HG03066 (cell line): ENCODE data around the gene PXDN.
"Not testable (repeated sequence)": the region's sequence is repeated elsewhere in the genome, so short reads cannot be mapped to it uniquely, and the experiment has no call there.

Experiments used
- ATAC-seq: cut with Tn5 transposase; IDR thresholded peaks from one replicate; pipeline ENCODE4 v1.9.1; 2021; ENCODE audit warnings: low read depth; ENCODE audit not compliant: unreplicated experiment

Gene PXDN

DNA sequence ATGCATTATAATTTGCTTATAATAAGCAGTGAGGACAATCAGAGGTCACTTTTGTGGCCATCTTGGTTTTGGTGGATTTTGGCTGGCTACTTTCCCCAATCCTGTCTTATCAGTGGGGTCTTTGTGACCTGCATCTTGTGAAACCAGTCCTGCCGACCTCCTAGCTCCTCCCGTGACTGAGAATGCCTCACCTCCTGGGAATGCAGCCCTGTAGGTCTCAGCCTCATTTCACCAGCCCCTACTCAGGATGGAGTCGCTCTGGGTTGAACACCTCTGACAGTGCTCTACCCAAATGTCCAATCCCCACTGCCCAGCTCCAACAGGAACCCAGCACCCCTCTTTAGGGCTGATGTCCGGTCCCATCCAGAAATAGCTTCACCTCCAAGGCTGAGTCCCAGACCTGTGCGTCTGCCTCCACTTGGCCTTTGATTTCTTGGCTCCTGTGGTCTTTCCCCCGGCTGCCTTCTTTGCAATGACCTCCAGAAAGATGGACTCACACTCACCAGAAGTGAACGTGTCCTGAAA lies 31.3 kb upstream of the PXDN start:
- ATAC-seq = no peak

DNA sequence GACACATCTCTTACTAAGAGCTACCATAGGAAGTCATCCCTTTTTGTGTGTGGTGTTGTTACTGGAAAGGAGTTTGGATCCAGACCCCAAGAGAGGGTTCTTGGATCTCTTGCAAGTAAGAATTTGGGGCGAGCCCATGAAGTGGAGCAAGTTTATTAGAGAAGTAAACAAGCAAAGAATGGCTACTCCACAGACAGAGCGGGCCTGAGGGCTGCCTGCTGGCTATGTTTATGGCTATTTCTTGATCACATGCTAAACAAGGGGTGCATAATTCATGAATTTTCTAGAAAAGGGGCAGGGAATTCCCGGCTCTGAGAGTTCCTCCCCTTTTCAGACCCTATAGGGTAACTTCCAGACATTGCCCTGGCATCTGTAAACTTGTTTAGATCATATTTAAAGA lies 30.6 kb upstream of the PXDN start:
- no peak for ATAC-seq

DNA sequence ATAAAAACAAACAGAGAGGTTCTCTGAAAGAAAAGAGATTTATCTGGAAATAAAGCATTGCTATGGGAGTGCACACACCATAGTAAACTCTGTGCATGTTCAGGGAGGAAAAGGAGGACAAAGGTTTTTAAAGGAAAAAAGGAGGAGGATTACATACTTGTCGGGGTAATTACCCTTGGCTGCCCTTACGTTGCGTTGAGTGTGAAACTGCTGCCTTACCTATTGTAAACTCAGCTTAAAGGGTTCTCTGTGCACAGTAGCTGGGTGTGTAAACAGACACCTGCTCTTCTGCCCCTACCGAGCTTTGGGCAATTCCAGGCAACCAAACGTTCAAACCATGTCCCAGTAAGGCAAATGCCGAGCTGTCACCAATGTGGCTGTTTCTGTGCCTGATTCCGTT lies 29.6 kb upstream of the PXDN start:
- no peak for ATAC-seq

DNA sequence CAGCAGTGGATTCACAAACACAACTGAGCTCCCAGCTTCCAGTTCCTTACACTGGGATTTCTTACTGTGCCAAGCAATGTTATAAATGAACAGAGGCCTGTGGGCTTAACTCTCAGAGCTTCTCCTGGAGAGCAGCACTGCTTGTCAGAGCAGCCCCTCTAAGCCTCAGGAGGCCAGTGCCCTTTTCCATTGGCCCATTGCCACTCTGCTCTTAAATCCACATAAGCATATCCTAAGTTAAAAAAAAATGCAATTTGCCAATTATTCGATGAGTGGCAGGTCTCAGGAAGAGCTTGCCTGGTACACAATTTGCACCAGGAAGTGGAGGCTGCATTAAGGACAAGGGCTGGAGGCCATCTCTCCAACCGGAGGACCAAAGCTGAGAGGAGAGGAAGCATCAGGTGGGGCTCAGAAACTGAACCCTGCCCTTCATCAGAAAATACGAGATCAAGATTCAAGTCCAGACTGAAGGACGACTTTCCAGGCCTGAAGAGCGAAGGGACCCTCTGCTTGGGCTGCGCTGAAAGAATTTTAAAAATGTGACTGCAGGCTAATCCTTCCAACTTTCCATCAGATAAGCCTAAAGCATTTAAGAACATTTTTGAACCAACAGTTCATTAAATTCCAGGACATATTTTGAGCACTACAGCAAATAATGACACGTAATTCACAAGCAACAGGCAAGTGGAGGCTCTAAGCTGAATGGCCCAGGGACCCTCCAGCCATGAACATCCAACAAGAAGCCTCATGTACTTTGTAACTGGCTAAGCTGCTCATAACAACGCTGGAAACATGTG lies 28.4 kb upstream of the PXDN start:
- no peak for ATAC-seq

DNA sequence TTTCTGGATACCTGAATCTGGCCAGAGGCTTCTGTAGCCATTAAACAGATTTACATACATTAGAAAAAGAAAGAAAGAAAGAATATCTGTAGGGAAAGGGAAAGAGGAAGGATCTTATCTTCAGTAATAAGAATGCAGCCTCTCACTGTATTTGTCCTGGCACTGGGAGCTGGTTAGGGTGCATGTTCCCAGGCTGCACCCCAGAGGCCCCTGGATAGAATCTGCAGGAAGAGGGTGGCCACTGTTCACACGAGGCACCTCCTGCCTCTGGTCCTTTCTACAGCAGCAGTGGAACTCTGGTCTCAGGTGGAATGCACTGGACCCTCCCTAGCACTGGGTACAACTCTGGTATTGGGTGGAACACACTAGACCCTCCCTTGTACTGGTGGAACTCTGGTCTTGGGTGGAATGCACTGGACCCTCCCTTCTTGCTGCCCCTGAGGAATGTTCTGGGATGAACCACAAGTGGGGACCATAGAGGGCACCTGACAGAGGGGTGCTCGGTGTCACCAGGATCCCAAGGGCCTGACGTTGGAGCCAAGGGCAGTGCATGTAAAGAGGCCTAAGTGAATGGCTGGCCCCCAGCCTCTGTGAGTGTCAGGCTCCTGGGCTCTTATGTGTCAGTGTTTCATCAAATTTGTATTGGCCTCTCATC lies 27.4 kb upstream of the PXDN start:
- no peak for ATAC-seq

DNA sequence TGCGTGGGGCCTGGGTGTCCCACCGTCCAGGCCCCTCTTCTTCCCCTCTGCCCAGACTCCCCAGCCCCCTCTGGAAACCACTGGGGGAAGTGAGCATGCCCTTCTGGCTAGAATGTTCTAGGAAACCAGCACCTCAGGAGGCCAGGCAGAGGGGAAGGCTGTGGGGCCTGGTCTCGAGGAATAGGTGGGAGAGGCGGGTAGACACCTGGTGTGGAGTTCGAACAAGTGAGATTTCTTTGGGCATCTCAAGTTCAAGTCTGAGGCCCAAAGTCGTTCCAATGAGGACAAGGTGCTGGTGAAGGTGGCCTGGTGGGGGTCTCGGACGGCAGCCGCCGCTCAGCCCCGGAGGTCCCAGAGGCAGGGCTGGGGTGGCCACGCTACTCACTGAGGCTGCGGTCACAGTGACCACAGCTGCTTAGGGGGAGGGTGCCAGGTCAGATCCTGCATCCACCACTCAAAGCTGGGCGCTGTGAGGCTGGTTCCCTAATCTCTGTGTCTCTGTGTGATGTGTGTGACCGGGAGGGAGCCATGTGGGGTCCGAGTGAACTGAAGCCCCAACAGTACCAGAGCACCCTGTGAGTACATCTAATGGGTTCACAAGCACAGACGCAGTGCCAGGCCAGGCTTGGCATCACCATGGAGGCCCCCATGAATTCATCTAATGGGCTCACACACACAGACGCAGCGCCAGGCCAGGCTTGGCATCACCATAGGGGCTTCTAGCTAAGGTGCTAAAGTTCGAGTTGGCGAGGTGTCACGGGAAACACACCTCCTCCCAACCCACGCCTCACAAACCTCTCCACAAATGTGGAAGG lies 26.5 kb upstream of the PXDN start:
- ATAC-seq = no peak

DNA sequence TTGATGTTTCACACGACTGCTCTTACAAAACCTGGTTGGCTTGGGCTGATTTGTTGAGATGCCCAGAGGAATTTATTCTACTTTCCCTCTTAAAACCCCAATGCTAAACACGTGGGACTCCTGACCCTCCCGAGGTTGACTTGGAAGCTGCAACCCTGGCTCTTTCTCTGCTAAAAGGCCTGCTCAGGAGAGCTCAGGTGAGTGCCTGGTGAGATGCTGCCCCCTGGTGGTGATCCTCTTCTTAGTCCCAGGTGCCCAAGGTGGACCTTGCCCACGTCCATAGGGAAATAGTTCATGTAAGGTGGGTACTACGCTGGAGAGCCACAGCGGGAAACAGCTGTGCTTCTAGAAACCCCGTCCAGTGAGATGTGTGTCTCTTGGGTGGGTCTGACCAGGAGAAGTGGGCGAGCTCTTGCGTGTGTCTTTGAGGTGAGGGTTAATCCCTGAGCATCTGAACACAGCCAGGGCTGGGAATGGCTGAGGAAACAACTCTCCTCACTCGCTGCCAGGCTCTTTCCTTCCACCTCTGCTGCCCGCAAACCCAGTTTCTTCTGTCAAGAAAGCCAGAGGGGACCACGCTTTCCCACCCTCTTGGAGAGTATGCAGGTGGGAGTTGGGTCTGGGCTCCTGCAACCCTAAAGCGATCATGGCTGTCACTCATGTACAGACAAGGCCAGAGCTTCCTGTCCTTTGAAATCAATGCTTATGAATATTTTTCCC lies 25.5 kb upstream of the PXDN start:
- ATAC-seq = no peak

DNA sequence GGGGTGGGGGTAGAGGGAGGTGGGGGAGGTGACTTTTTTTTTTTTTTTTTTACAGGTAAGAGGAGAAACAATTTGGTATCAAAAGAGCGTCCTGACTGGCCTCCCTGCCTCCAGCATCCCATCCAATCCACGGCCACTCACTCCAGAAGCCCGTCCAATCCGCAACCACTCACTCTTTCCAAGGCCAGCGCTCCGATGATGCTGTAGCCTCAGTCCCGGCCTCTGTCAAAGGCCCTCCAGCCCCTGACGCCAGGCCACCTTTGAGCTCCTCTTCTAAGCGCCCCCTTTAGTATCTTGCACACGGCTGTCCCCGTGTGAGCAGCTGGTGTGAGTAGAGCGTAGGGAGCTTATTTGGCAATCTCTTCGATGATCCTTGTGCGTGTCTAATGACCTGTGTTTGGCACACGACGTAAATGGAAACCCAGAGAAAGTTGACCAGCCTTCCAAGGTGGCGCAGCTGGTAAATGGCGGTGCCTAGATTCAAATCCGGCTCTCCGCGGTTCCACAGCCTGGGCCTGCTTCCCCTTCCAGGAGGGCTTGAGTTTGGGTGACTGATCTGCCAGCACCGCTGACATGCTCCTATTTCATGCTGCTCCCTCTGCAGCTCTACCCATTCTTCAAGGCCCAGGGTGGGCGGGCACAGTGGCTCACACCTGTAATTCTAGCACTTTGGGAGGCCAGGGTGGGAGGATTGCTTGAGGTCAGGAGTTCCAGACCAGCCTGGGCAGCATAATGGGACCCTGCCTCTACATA lies 23.8 kb upstream of the PXDN start:
- ATAC-seq = no peak

DNA sequence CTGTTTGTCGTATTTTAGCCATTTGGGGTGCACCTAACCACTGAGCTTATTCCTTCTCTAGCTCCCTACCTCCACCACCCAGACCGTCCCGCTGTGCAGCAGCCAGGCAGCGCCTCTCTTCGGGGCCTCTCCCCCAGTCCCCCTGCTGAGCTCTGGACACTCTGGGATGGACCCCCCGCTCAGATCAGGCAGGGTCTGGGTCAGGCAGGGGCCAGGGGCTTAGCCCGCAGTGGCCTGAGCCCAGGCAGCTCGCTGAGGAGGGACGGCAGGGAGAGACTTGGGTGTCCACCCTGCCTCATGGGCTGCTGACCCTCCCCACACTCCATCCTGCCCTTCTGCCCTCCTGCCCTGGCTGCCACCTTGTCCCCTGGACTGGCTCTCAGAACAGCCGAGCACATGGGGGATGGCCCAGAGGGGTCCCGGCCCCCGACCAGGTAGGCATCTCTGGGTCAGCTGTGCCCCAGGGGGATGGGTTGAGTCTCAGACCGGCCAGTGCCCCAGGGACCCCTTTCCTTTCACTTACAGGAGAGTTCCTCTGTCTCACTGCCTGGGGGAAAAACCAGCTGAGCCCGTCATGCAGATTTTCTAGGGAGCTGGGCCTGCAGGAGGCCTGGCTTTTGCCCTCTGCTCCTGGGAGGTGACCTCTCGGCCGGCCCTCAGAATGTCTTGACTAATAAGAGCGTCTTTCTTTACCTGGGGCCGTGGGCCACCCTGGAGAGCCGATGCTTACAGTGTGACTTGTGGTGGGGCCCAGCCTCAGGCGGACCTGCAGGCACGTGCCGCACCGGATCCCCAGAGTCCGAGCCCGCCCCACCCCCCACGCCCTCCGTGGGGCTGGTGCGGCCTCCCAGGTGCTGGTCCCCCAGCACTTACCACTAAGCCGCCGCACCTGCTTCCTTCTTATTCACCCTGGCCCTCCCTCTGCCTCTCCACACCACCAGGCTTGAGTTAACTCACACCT lies 22.8 kb upstream of the PXDN start:
- no peak for ATAC-seq

DNA sequence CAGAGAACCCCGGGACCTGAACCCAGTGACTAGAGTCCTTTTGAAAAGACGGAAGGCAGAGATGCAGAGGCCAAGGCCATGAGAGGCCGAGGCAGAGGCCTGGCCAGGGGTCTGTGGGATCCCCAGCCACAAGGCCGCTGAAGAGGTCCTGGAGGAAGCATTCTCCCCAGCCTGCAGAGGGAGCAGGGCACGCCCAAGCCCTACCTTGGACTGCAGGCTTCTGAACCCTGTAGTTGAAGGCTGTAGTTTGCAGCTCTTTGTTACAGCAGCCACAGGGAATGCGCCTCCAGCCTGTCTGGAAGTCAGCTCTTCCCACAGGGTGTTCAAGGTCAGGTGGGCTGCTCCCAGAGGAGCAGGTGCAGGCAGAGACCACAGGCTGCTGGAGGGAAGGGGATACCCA lies 22.1 kb upstream of the PXDN start:
- ATAC-seq = no peak

DNA sequence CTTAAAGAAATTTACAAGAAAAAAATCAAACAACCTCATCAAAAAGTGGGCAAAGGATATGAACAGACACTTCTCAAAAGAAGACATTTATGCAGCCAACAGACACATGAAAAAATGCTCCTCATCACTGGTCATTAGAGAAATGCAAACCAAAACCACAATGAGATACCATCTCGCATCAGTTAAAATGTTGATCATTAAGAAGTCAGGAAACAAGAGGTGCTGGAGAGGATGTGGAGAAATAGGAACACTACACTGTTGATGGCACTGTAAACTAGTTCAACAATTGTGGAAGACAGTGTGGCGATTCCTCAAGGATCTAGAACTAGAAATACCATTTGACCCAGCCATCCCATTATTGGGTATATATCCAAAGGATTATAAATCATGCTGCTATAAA lies 20.9 kb upstream of the PXDN start:
- not testable (repeated sequence) for ATAC-seq

DNA sequence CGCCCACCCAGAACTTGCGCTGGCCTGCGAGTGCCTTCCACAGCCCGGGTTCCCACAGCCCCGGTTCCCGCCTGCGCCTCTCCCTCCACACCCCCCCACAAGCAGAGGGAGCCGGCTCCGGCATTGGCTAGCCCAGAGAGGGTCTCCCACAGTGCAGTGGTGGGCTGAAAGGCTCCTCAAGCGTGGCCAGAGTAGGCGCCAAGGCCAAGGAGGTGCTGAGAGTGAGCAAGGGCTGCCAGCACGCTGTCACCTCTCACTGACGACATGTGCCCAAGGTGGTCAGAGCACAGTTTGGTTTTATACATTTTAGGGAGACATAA lies 15.3 kb upstream of the PXDN start:
- ATAC-seq = no peak

DNA sequence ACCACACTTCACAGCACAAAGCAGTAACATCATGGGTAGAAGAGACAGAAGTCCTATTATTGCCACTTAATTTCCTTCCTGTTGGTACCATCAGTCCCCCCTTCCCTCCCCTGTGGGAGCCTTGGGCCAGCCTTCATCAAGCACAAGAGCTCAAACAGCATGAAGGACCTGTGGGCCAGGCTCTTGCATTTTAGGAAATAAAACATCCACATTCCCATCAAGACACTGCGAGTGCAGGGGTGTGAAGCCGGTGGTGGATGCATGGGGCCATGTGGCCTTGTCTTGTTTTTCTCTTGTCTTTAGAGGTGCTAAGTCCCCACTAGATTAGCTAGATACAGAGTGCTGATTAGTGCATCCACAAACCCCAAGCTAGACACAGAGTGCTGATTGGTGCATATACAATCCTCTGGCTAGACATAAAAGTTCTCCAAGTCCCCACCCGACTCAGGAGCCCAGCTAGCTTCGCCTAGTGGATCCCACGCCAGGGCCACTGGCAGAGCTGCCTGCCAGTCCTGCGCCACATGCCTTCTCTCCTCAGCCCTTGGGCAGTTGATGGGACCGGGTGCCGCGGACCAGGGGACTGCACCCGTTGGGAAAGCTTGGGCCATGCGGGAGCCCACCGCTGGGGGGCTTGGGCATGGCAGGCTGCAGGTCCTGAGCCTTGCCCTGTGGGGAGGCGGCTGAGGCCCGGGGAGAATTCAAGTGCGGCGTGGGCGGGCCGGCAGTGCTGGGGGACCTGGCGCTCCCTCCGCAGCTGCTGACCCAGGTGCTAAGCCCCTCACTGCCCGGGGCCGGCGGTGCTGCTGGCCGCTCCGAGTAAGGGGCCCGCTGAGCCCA lies 14.7 kb upstream of the PXDN start:
- no peak for ATAC-seq

DNA sequence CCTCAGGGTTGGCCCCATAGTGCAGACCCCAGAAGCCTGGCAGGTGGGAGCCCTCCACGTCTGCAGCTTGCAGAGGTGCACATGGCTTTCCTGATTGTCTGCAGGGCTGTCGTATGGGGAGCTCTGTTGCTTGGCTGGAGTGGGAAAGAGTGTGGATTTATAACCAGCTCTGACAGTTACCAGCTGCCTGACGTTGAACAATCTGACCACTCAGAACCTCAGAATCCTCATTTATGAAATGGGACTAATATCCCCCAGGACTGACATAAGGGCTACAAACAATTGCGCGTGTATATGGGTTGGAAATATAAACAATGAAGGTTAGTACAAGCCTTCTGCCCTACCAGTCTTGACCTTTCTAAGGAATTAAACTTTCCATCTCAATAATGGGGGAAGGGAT lies 13.9 kb upstream of the PXDN start:
- no peak for ATAC-seq

DNA sequence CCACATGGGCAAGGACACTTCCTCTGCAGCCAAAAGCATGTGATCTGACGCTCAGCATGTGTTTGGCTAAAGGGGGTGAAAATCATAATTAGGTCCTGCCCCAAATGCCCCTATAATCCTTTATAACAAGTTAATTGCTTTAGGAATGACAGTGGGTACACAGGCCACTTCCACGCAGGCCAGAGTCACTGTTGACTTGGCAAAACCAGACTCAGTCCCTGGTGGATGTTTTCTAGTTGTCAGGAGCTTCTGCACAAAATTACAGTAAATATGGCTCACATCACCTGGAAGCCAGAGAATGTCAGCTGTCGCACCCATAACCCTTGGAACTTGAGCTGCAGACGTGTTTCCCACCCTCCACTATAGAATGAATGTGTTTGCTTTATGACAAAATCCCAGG lies 13.3 kb upstream of the PXDN start:
- no peak for ATAC-seq

DNA sequence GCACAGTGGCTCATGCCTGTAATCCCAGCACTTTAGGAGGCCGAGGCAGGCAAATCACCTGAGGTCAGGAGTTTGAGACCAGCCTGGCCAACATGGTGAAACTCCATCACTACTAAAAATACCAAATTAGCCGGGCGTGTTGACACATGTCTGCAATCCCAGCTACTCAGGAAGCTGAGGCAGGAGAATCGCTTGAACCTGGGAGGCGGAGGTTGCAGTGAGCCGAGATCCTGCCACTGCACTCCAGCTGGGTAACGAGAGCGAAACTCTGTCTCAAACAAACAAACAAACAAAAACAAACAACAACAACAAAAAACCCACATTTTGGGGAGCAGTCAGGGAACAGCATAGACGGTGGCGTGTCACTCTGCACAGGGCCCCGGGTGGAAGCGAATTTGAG lies 12.8 kb upstream of the PXDN start:
- not testable (repeated sequence) for ATAC-seq

DNA sequence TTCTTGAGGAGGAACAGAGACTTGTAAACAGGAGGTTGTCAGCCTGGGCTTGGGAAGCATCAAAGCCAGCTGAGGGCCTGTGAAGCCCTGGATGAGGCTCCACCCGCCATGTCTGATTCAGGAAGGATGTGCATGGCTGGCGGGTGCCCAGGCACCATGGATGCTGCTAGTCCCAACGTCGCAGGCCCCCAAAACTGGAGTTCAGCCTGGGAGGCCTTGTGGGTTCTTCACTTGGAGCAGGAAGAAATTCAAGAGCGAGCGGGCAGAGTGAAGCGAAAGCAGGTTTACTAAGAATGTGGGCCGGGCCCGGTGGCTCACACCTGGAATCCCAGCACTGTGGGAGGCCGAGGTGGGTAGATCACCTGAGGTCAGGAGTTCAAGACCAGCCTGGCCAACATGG lies 12.1 kb upstream of the PXDN start:
- no peak for ATAC-seq
